ENCODE results near the gene HPSE2.
"Not testable (repeated sequence)": the region's sequence is repeated elsewhere in the genome, so short reads cannot be mapped to it uniquely, and the experiment has no call there.

Gene HPSE2

GRCh38 chr10:99235658-99236626 lies at the start of gene HPSE2:
HPSE2 (minus strand) TSS chr10:99235852.
- DNase-seq = no peak

GRCh38 chr10:99280472-99280871 lies 44.8 kb upstream of the HPSE2 start:
- no peak for DNase-seq

- DNase-seq = no peak
Measured at GRCh38 chr10:99279626-99280111, 44.0 kb upstream of the HPSE2 start.

GRCh38 chr10:99276848-99277486 lies 41.3 kb upstream of the HPSE2 start:
- no peak for DNase-seq

- no peak for DNase-seq
Measured at GRCh38 chr10:99266383-99266782, 30.7 kb upstream of the HPSE2 start.

- DNase-seq = no peak
Measured at GRCh38 chr10:99248824-99249223, 13.2 kb upstream of the HPSE2 start.

- DNase-seq = not testable (repeated sequence)
Measured at GRCh38 chr10:99247893-99248292, 12.2 kb upstream of the HPSE2 start.

GRCh38 chr10:99236627-99237309 lies 1.1 kb upstream of the HPSE2 start:
- DNase-seq = no peak

GRCh38 chr10:99234791-99235657 lies 628 bp downstream of the HPSE2 start:
- DNase-seq = no peak

GRCh38 chr10:99234041-99234790 lies 1.4 kb downstream of the HPSE2 start:
- DNase-seq = peak; percentile 17

GRCh38 chr10:99233689-99234037 lies 2.0 kb downstream of the HPSE2 start:
- DNase-seq = no peak

- no peak for DNase-seq
Measured at GRCh38 chr10:99233000-99233688, 2.5 kb downstream of the HPSE2 start.

GRCh38 chr10:99232360-99232999 lies 3.2 kb downstream of the HPSE2 start:
- no peak for DNase-seq

GRCh38 chr10:99224766-99225165 lies 10.9 kb downstream of the HPSE2 start:
- no peak for DNase-seq

GRCh38 chr10:99207340-99207739 lies 28.3 kb downstream of the HPSE2 start:
- no peak for DNase-seq

GRCh38 chr10:99203310-99203709 lies 32.3 kb downstream of the HPSE2 start:
- no peak for DNase-seq

- no peak for DNase-seq
Measured at GRCh38 chr10:99172950-99173349, 62.7 kb downstream of the HPSE2 start.

GRCh38 chr10:99172128-99172738 lies 63.4 kb downstream of the HPSE2 start:
- no peak for DNase-seq

GRCh38 chr10:99170116-99170675 lies 65.5 kb downstream of the HPSE2 start:
- DNase-seq = no peak

- DNase-seq = no peak
Measured at GRCh38 chr10:99161165-99161564, 74.5 kb downstream of the HPSE2 start.

Measured in CD4-positive, alpha-beta T cell treated with Interleukin-17A for 4 hours (primary cell).